HK-2 (cell line): ENCODE data around the gene HHATL.

ENCODE experiments used
- DNase-seq: peaks from one replicate; pipeline ENCODE4 v3.0.0-alpha.2; 2018; ENCODE audit not compliant: unreplicated experiment

The HHATL gene

DNA sequence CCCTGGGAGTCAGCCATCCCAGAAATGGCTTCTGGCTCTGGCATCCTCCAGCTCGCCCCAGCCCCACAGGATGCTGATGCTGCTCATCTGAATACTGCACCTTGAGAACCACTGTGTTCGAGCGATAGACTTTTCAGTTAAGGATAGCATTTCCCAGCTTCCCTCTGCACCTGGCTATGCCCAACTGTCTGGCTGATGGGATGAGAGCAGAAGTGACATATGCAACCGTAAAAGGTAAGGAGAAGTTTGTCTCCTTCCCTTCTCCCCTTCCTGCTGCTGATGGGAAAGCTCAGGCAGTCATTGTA, 9.7 kb upstream of the HHATL start:
- DNase-seq = no peak

DNA sequence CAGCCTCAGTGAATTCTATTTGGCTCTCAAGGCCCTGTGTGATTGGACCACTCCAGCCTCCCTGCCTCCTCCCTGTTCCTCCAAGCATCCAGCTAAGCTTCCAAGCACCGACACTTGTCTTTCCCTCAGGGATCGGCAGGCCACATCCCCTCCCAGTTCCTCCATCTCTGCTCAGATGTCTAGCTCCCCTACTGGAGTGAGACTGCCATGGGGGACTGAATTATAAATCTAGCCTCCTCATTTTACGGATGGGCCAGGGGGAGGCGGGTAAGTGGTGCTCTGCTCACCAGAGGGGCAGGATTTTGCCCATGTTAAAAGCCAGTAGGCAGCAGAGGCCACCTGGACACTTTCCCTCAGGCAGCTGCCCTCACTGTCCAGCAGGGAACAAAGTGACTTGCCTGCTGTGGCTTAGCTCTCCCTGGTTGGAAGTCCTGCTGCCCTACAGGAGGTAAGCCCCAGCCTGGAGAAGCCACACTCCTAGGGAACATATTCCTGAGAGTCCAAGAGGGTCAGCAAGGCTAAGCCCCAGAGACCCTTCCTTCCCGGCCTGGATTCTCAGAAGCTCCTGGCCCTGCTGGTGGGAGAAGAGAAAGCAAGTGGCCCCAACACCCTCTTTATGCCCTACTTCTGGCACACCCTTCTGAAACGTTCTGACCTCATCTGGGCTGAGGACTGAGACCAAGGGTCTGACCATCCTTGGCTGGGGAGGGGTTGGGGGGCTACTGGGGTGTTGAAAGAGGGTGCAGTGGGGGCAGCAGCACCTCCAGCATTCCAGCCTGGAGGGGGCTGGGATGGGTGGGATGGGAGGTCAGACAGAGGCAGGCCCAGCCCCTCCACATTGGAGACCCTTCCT, 9.1 kb upstream of the HHATL start:
- DNase-seq = no peak

DNA sequence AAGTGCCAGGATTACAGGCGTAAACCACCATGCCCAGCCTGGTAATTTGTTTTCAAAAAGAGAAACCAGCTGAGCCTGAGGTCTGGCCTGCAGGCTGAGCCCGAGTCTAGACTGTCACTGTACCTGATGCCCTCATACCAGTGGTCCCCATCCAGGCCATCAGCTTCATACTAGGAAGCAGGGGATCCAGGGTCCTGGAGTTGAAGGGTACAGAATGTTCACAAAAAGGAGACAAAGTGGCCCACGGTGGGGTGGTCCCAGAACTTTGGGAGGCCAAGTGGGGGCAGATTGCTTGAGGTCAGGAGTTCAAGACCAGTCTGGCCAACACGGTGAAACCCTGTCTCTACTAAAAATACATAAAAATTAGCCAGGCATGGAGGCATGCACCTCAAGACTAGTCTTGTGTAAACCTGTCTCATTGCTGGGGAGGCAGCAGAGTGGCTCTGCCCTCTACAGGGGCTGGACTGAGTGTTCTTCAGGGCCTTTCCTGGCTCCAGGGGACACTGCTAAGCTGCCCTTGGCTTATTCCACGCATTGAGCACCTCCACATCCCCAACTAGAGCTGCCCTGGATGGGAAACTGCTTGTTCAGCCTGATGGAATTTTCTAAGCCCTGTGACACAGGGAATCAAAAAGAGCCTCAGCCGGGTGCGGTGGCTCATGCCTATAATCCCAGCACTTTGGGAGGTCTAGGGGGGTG, 7.9 kb upstream of the HHATL start:
- no peak for DNase-seq

GRCh38 chr3:42709621-42710020, 7.0 kb upstream of the HHATL start:
- no peak for DNase-seq

GRCh38 chr3:42708611-42709151, 6.1 kb upstream of the HHATL start:
- no peak for DNase-seq

GRCh38 chr3:42707620-42708355, 5.2 kb upstream of the HHATL start:
- DNase-seq = no peak

DNA sequence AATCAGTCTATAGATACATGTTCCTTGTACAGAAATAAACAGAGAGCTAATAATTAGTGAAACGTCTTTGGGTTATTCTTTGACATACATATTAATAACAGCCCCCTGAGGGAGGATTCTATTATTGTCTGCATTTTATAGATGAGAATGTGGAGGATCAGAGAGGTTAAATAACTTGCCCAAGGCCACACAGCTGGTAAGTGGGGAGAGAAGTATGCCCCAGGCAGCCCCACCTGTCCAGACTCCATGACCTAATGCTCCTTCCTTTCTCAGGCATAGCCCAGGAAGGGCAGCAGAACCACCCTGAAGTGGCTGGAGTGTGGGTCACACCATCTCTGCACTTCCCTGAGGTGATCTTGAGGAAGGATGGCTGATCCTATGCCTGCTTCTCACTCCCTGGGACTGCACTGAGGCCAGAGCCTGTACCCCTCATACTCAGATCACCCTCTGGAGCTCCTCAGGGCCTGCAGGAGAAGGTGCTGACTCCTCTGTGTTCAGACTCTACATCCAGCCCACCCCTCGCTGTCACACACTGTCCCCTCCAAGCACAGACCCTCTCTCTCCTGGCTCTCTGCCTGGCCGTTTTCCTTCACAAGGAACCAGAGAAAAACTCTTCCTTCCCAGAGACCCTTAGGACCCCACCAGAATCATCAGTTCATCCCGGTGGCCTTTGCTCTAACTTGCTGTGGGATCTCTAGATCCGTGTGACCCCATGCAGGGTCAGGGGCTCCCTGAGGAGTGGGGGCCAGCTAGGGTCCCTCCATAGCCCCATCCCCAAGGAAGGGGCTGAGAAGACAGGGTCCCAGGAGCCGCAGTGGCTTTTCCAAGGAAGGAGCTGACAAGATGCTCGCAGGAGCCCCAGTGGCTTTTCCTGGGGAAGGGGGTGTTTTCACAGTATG, 4.4 kb upstream of the HHATL start:
- no peak for DNase-seq

DNA sequence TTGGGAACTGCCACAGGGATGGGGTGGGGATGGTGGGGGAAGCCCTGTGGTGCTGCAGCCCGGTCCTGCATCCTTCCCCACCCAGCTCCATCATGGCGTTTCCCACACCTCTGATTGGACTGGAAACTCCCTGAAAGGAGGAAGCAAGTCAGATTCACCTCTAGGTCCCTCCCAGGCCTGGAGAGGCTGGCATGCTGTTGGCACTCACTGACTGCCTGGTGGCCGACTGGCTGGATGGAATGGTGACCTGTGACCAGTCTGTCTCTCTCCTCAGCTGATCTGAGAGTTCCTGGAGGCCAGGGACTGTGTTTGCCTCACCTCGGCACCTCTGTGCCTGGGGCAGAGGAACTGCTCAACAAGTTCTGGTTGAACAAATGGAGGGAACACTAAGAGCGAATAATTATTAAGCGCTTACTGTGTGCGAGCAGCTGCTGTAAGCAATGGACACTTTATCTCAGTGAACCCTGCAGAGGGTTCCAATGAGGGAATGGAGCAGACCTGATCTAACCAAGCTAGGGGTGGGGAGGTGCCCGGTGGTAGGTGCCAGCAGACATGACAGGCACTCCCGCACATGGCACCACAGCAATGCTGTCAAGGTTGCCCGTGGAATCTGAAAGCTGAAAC, 3.5 kb upstream of the HHATL start:
- DNase-seq = no peak

GRCh38 chr3:42705058-42705767, 2.6 kb upstream of the HHATL start:
- DNase-seq = no peak

DNA sequence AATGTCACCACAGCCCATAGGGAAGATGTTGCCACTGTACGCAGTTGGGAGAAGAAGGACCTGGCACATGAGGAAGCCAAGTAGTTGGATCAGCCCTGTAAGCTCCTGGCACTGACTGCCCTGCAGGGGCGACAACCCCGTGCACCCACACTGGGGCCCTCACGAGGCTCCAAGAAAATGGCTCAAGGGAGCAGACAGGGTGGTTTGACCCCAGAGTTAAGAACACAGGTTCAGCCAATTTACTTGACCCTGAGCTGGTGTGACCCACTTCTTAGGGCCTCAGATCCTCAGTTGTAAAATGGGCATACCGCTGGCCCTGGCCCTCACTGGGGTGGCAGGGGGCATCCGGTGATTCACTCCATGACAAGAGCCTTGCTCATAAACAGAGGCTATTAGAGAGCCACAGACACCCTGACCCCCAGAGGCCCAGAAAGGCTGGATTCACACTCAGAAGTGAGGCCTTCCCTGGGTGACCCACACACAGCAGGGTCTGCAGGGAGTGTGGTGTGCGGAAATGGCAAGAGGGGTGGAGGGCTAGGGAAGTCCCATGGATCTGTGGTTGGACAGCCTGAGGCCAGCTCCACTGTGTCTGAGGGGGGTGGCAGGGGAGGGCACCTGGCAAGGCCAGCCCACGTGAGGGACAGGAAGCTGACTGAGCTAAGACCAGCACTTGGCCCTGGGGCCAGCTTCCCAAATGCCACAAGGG, 1.7 kb upstream of the HHATL start:
- no peak for DNase-seq

DNA sequence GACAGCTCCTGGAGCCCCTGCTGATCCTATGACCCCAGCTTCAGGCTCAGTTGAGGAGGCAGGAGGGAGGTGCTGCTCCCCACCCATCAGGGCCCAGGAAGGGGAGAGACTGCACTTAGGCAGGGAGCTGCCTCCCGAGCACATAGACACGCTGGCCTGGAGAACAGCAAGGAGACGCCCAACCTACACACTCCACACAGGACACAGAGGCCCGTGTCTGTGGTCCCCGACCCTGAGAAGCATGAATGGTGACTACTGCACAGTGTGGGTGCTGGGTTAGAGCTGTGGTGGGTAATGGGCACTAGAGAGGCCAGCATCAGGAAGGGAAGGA, 1.1 kb upstream of the HHATL start:
- no peak for DNase-seq

GRCh38 chr3:42702982-42703694, 540 bp upstream of the HHATL start:
- DNase-seq = no peak

DNA sequence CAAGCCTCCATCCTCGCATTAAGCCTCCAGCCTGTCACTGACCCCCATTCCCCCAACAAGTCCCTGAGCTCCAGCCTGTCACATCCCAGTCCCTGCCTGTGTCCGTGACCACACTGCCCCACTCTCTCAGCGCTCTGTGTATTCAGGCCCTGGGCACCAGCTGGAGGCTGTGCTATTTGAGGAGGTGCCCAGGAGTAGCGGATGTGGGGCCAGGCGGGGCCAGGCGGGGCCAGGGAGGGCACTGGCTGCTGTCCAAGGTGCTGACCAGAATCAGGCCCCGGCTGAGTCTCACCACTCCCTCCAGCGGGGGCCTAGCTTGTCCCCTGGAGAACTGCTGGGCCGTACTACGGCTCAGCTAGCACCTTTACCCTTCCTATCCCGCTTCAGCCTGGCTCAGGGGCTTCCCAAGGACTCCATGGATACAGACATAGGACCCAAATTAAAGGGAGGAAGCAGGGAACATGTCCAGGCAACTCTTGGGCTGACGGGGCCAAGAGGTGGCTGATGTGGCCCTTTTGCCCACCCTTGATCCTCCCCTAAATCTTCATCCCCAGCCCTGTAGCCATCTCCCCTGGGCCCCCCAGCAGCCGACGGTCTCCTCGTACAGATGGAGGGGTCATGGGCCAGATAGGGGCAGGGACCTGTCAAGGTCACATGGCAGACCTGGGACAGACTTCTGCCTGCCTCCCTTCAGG, 1.1 kb downstream of the HHATL start:
- peak; percentile 69 for DNase-seq

DNA sequence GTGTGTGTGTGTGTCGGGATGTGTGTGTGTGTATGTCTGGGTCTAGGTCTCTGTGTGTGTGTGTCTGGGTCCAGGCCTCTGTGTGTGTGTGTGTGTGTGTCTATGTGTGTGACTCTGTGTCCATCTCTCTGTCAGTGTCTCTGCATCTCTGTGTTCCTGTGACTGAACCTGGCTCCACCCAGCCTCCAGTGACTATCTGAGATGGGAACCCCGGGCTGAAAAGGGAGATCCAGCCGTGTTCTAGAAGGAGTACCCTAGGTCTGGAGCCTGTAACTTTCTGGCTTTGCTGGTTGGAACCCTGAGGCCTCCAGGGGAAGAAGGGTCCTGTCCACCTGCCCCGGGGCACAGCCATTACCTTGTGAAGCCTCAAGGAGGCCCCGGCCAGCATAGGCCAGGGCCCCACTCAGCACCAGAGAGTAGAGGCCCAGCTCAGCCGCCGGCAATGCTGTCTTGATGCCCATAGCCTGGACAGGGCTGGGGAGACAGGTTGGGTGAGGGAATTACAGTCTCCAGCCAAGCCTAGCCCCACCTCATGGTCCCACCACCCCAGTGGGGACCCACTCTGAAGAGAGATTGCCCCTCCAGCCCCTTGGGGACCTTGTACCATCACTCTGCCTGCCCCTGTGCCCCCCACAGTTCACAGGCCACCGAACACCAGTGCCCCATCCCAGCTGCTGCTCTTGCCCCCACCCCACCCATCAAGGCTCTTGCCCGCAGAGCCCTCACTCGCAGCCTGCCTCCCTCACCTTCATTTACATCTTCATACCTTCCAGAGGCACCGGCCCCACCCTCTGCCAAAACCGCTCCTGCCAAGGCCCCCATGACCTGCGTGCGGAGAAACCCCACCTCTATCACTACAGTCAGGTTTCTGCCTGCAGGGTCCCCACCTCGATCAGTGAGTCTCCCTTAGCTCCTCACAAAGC, 2.0 kb downstream of the HHATL start:
- no peak for DNase-seq

GRCh38 chr3:42699511-42699971, 3.1 kb downstream of the HHATL start:
- no peak for DNase-seq

- no peak for DNase-seq
These were observed 3.7 kb downstream of the HHATL start for GRCh38 chr3:42698911-42699230.

GRCh38 chr3:42698216-42698910, 4.2 kb downstream of the HHATL start:
- no peak for DNase-seq
